Kidney (tissue), 14 donors: ENCODE results near the gene CACNG5. TPM values are rescaled to one million over a fixed set of nuclear protein-coding genes. Genes with fewer than 3 reads are reported as not detected.

Experiments used
- DNase-seq, 5 donors: peaks; one replicate each; pipeline ENCODE4 v3.0.0-alpha.2; 2013 to 2020
- FAIRE-seq: peaks from 2 replicates; lab custom pipeline; 2012; peaks lifted over from hg19 to GRCh38; lab: Jason Lieb, UNC
- H3K27ac ChIP-seq, 2 donors: one replicate each; pipeline ENCODE4 v1.7.0; 2013; ENCODE audit warnings: low read depth in 2 of 2, low read length in 2 of 2, inconsistent platforms in 1 of 2
- H3K27me3 ChIP-seq: one replicate; pipeline ENCODE4 v1.7.1; 2013; ENCODE audit warnings: low read length, inconsistent platforms; ENCODE audit not compliant: control insufficient read depth, insufficient read depth
- H3K36me3 ChIP-seq, 3 donors: one replicate each; pipeline versions ENCODE4 v1.7.0 to v1.7.1; 2013; ENCODE audit warnings: low read length in 3 of 3, control low read depth in 1 of 3, inconsistent platforms in 1 of 3; ENCODE audit not compliant: insufficient read depth in 3 of 3, control insufficient read depth in 2 of 3
- H3K4me1 ChIP-seq, 3 donors: one replicate each; pipeline versions ENCODE4 v1.7.0 to v1.7.1; 2013; ENCODE audit warnings: low read length in 3 of 3, inconsistent platforms in 1 of 3, low read depth in 1 of 3; ENCODE audit not compliant: control insufficient read depth in 2 of 3, insufficient read depth in 2 of 3
- H3K4me3 ChIP-seq, 3 donors: one replicate each; pipeline versions ENCODE4 v1.7.0 to v1.8.1; 2013; ENCODE audit warnings: low read length in 3 of 3, control low read depth in 1 of 3, inconsistent platforms in 1 of 3
- H3K9ac ChIP-seq, 3 donors: one replicate each; pipeline versions ENCODE4 v1.7.0 to v1.7.1; 2013; ENCODE audit warnings: low read length in 3 of 3, control low read depth in 1 of 3, inconsistent platforms in 1 of 3
- H3K9me3 ChIP-seq, 3 donors: one replicate each; pipeline versions ENCODE4 v1.7.0 to v1.7.1; 2013; ENCODE audit warnings: low read length in 3 of 3, control low read depth in 1 of 3, inconsistent platforms in 1 of 3; ENCODE audit not compliant: control insufficient read depth in 2 of 3, insufficient read depth in 1 of 3
- CTCF ChIP-seq: IDR thresholded peaks from 3 replicates; pipeline ENCODE4 v1.5.1; 2012; ENCODE audit warnings: mild to moderate bottlenecking, moderate library complexity, borderline replicate concordance; ENCODE audit not compliant: insufficient read depth; ENCODE audit errors: extremely low read depth
- intact Hi-C: fragments of 100-400 bp; cut with DNase I; formaldehyde crosslinking; loops from one replicate; pipeline ENCODE4 v1.11.1; 2022
- polyA plus RNA-seq: library from polyadenylated mRNA; stranded (reverse); fragments of 350-450 nt; fragmentation: Illumina TruSeq; extraction: RNeasy Lipid Tissue Mini Kit (QIAGEN cat#74804); gene quantifications from one replicate; pipeline ENCODE4 v1.2.3, GENCODE V29; 2014; ENCODE audit warnings: low read depth, low replicate concordance; ENCODE audit not compliant: insufficient read depth
- total RNA-seq: library from RNA; stranded (reverse); fragmentation: NEBNext Ultra II Directional; extraction: Animal tissue kit (Norgen Biotek cat#: 25700); gene quantifications from one replicate; pipeline ENCODE4 v1.2.1, GENCODE V29; 2021
- donor health status: control.
- donor health status: control.
- donor health status: control.
- donor health status: control.
- donor health status: control.
- donor health status: DM: yes; HTN: yes; CAD: no.
- donor health status: Normal renal cell carcinoma (clear cell type).

CACNG5 gene
- total and polyA plus RNA-seq, 2 donors from 2014 or later = not detected

- intact Hi-C loops = no loop called here
- H3K9me3 ChIP-seq = no peaks in the 10 kb centered on the region
- no peaks in the 10 kb centered on the region for H3K36me3 ChIP-seq
- no peak overlapping the region for H3K27ac ChIP-seq
- peaks cover 4% of the 10 kb centered on the region for H3K27me3 ChIP-seq
- DNase-seq (no peak), FAIRE-seq (no peak)
- TF ChIP-seq CTCF = no peak
- peaks cover 0 to 2% (median 0%) of the 10 kb centered on the region in 3 donors for H3K4me1 ChIP-seq
- no peak overlapping the region for H3K4me3 ChIP-seq
- no peak overlapping the region for H3K9ac ChIP-seq
Observed at GRCh38 chr17:66837885-66838665, 3.2 kb downstream of the CACNG5 start.

- Histone ChIP-seq H3K36me3 (no peaks in the 10 kb centered on the region), H3K9ac (no peak overlapping the region), H3K9me3 (no peaks in the 10 kb centered on the region), H3K4me3 (no peak overlapping the region), H3K4me1 (no peaks in the 10 kb centered on the region), H3K27me3 (peaks cover 2% of the 10 kb centered on the region), H3K27ac (no peak overlapping the region)
- no peak for DNase-seq
- FAIRE-seq = no peak
- intact Hi-C loops = no loop called here
- TF ChIP-seq CTCF = no peak
Observed at GRCh38 chr17:66839616-66840015, 4.7 kb downstream of the CACNG5 start.

GRCh38 chr17:66840061-66840460 lies 5.1 kb downstream of the CACNG5 start:
- intact Hi-C loops = no loop called here
- DNase-seq = peak in 1 of 5 donors; percentile 11
- Histone ChIP-seq H3K9me3 (no peaks in the 10 kb centered on the region), H3K27me3 (peaks cover 2% of the 10 kb centered on the region), H3K9ac (no peak overlapping the region), H3K27ac (no peak overlapping the region), H3K4me3 (no peak overlapping the region), H3K36me3 (no peaks in the 10 kb centered on the region), H3K4me1 (no peaks in the 10 kb centered on the region)
- FAIRE-seq = no peak
- no peak for TF ChIP-seq CTCF
